Activated CD8-positive, alpha-beta memory T cell treated with anti-CD3 and anti-CD28 coated beads for 4 hours (primary cell): ENCODE results near the gene DGKD.

Experiments used
- DNase-seq, 2 donors: peaks; one replicate each; pipeline ENCODE4 v3.0.0-alpha.2; 2020; ENCODE audit warnings: low read depth in 2 of 2

The DGKD gene

DNA sequence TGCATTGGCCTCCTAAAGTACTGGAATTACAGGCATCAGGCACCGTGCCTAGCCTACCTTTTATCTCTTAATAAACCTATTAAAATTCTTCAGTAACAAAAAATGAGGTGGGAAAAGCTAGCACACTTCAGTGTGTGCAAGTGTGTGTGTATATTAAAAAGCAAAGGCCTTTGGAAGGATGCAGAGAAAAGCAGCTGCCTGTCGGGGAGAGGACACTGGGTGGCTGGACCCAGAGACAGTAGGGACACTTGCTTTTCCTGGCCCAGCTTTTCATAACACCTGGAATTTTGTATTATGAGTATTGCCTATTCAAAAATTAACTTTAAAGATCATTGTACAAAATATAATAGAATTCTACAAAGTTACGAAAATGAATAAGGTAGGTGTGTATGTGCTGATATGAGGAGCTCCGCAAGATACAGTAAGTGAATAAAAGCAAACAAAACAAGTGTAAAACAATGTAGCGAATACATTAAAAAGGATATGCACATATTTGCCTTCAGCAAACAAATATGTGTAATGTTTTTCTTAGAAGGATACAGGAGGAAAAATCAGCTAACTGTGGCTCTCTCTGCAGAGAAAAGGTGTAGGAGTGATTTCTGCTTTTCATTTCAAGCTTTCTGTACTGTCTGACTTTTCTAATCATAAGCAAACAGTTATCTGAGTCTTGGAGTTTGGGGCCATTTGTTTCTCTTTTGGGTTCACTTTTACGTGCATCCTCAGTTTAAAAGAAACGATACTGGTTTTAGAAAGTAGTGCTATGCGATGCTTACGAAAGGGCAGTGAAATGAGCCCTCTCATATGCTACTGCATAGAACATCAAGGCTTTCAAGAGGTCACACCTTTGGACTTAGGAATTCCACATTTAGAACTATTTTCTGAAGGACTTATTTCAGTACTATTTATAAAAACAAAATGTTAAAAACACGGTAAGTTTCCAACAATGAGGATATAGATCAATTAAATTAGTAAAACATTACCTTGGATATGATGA lies 141.5 kb downstream of the DGKD start:
- no peak for DNase-seq

DNA sequence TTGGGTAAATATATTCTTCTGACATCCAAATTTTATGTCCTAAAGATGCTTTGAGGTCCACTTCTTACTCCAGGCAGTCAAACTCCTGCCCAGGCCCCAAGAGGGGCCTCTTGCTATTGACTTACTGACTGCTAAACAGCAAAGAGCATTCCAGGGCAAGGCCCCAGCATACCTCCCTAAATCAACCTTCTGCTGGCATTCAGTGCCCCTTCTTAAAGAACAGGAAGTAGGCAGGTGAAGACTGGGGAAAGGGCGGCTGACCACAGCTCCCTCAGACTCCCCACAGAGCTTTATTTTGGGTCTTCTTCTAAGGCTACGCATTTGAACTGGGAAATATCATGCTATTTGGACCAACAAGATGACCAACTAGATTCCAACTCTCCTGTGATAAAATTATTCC lies 143.4 kb downstream of the DGKD start:
- no peak for DNase-seq

DNA sequence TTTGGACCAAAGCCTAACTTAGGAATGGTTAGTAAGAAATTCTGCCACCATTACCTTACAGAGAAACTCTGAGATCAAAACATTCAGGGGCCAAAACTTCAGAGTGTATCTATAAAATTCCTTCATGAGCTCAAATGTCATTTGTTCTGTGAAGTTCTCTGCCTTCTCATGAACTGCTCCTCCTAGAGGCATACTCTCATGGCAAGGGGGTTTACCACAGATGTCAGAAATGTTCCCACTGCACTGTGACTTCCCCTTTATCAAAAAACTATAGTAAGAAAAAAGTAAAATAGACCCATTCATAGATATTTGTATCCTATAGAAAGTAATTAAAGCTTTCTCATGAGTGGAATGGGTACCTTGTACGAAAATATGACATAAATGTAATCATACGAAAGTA lies 143.8 kb downstream of the DGKD start:
- DNase-seq = no peak

DNA sequence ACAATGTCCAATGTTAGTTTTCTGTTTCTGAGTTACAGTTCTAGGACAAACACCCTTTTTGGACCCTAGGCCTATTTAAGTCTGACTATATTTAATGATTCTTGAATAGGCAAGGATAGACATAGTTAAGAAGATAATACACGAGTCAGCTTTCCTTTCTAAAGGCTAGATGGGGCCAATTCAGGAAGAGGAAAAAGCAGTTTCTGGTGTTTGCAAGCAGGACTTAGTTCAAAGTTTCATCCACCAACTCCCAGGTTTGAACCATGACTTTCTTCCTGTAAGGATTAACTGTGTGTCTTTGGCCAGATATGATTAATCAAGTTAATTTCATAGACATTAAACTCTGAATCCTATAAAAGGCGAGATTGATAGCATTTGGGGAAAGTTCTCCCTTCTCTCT lies 145.6 kb downstream of the DGKD start:
- DNase-seq = no peak

DNA sequence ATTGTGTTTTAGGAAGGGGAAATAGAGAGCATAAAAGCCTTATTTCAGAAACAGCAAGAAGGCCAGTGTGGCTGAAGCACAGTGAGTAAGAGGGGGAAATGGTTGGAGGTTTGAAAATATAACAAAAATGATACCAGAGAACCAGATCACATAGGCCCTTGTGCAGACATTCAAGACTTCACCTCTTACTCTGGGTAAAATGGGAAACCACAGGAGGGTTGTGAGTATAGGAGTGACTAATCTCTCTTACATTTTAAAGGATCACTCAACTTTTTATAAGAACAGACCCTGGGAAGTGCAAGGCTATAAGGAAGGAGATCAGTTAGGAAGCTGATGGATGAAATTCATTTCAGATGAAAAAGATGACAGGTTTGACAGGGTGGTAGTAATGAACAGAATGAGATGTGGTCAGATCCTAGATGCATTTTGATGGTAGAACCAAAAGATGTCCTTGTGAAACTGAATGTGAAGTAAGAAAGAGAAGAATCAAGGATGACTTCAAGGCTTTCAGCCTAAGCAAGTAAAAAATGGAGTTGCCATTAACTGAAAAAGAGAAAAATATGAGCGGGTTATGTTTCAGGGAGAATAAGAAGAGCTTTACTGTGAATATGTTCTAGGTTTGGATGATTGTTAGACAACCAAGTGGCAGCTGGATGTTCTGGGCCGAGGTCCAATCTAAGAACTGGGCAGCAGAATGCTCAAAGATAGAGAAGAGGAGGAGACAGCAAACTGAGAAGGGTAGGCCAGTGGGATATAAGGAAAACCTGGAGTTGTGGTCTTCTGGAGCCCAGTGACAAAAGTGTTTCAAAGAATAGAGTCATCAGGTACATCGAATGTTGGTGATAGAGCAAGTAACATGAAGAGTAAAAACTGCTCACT lies 147.1 kb downstream of the DGKD start:
- DNase-seq = no peak

DNA sequence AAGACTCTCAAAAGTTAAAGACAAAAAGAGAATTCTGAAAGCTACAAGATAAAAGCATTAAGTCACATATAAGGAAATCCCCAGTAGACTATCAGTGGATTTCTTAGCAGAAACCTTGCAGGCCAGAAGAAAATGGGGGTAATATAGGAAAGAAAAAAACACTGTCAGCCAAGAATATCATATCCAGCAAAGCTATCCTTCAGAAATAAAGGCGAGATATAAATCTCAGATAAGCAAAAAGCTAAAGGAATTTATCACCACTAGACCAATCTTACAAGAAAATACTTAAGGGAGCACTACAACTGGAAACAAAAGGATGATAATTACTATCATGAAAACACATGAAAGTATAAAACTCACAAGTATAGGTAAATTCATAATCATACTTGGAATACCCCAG lies 149.2 kb downstream of the DGKD start:
- DNase-seq = no peak

DNA sequence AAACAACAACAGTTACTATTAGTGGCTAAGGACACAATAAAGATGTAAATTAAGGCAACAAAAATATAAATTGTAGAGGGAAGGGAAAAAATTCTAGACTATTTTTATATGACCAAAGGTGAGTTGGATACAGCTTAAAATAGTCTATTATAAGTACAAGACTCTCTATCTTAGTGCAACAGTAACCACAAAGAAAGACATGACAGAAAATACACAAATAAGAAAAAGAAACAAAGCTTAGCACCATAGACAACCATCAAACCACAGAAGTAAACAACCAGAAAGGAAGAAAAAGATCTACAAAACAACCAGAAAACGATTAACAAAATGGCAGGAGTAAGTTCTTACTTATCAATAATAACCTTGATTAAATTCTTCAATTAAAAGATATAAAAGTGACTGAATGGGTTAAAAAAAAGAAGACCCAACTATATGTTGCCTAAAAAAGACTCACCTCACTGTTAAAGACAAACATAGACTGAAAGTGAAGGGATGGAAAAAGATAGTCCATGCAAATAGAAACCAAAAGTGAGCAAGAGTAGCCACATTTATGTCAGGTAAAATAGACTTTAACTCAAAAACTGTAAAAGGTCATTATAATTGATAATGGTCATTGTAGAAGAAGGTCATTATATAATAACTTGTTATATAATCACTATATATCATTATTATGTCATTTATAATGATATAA lies 149.8 kb downstream of the DGKD start:
- DNase-seq = no peak

DNA sequence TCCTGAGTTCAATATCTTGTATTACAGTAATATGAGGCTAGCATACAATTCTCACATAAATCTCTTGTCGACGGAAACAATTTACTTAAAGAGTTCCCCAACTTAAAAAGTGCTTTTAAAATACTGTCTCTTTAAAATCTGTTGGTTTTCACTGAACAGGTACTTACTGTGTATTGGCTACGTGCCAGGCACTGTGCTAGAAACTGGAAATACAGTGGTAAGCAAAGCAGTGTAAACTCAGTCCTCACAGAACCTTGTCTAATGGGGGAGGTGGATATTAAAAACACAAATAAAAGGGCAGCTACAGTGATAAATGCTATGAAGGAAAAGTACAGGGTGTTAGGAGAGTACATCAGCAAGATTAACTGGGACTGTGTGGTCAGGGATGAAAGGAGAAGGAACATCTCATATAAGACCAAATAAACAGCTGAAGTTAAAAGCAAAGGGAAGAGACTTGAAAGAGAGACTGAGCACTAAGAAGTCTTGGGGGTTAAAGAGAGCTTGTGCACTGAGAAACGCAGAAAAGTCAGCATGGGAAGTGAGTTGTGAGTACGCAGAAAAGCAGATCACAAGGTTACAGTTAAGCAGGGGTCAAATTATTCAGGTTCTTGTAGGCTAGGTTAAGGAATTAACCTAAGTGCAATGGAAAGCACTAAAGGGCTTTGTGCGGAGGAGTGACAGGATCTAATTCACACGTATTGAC lies 159.8 kb downstream of the DGKD start:
- no peak for DNase-seq

DNA sequence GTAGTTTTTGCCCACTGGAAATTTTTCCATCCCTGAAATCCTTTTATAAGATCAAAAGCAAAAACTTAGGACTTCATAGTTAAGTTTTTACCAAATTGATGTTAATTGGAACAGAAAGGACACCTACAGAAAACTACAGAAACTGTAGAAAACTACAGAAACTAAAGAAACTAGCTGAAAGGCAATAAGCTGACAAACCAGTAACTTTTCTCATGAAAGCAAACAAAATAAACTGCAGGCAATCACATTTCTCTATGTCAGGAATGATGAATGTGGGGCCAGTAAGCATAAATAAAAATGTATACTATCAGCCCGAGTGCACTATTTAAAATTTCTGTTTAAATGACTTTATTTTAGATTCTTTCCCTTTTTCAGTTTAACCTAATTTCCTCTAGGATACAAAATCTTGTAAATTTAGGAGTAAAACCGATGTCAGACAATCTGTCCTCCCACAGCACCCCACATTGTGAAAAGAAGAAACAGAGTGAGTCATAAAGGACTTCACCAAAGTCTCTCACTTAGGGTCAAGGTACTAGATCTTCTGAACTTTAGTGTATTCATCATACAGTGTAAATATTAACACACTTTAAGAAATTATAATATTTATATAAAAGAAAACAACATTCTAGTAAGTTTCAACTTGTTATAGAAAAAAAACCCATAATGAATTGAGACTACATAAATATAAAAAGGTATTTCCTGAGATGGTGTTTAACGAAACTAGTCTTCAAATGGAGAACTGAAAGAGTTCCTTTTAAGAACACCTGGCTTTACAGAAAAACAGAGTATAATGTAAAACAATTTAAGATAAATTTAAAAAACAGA lies 165.7 kb downstream of the DGKD start:
- DNase-seq = no peak
